ENCODE measurements around the gene AATF.

AATF gene, protein sequence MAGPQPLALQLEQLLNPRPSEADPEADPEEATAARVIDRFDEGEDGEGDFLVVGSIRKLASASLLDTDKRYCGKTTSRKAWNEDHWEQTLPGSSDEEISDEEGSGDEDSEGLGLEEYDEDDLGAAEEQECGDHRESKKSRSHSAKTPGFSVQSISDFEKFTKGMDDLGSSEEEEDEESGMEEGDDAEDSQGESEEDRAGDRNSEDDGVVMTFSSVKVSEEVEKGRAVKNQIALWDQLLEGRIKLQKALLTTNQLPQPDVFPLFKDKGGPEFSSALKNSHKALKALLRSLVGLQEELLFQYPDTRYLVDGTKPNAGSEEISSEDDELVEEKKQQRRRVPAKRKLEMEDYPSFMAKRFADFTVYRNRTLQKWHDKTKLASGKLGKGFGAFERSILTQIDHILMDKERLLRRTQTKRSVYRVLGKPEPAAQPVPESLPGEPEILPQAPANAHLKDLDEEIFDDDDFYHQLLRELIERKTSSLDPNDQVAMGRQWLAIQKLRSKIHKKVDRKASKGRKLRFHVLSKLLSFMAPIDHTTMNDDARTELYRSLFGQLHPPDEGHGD

DNA sequence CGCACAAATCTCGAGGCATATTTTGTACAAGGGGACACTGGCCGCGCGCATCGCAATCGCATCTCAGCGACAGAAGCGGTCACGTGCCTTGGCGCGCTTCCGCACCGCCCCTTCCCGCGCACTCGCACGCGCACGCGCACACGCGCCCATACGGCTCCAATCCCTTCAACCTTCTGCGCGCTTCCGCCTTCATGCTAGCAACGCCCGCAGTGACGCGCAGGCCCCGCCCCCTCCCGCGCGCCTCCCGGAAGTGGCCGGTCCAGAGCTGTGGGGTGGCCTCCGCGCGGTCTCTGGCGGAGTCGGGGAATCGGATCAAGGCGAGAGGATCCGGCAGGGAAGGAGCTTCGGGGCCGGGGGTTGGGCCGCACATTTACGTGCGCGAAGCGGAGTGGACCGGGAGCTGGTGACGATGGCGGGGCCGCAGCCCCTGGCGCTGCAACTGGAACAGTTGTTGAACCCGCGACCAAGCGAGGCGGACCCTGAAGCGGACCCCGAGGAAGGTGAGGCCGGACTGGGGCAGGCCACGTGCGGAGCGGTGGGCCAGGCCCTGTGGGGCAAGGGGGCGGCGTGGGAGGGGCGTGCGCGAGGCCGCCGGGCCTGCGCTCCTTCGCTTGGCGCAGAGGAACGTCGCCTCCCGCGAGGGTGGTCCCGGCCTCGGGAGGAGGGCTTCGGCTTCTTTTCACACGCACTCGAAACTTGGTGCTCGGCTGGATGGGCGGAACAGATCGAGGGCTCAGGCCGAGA lies at the start of gene AATF:
Gene AATF (plus strand): TSS at position 238 of the 744 bp plus-strand sequence. CDS start 172 bp downstream, at position 410.
- H3K27me3 Mint-ChIP-seq, result peaks cover 43% of the 10 kb centered on the region
- DNase-seq, result peak; percentile 96
- H3K4me3 Mint-ChIP-seq, result peak within 1 kb of the TSS; percentile 93
- H3K36me3 Mint-ChIP-seq, result peaks cover 38% of the 10 kb centered on the region
- CTCF ChIA-PET, result interaction anchor here (0.9 to 1.2 kb wide), 2 partner anchors 24 to 99 kb away, joined by 3 to 4 read pairs; no protein-coding TSS in a partner anchor
- peak within 1 kb of the TSS; percentile 94 for H3K27ac Mint-ChIP-seq
- peaks cover 55% of the 10 kb centered on the region for H3K4me1 Mint-ChIP-seq
- no peaks in the 10 kb centered on the region for H3K9me3 Mint-ChIP-seq

- Mint-ChIP-seq H3K36me3 (no peaks in the 10 kb centered on the region), H3K4me3 (no peak overlapping the region), H3K27me3 (peaks cover 36% of the 10 kb centered on the region), H3K27ac (no peak overlapping the region), H3K9me3 (no peaks in the 10 kb centered on the region), H3K4me1 (no peaks in the 10 kb centered on the region)
- CTCF ChIA-PET, result no interaction called here
- no peak for DNase-seq
Measured at GRCh38 chr17:36899250-36900159, 49.2 kb upstream of the AATF start.

GRCh38 chr17:36900160-36900512 lies 48.6 kb upstream of the AATF start:
- Mint-ChIP-seq H3K27me3 (peaks cover 32% of the 10 kb centered on the region), H3K27ac (no peak overlapping the region), H3K4me1 (no peaks in the 10 kb centered on the region), H3K36me3 (no peaks in the 10 kb centered on the region), H3K9me3 (no peaks in the 10 kb centered on the region), H3K4me3 (no peak overlapping the region)
- DNase-seq, result no peak
- CTCF ChIA-PET, result no interaction called here

GRCh38 chr17:36901506-36901905 lies 47.2 kb upstream of the AATF start:
- H3K4me3 Mint-ChIP-seq, result no peak overlapping the region
- no peak for DNase-seq
- no peaks in the 10 kb centered on the region for H3K4me1 Mint-ChIP-seq
- H3K36me3 Mint-ChIP-seq, result no peaks in the 10 kb centered on the region
- CTCF ChIA-PET, result no interaction called here
- no peaks in the 10 kb centered on the region for H3K9me3 Mint-ChIP-seq
- H3K27me3 Mint-ChIP-seq, result peaks cover 36% of the 10 kb centered on the region
- no peak overlapping the region for H3K27ac Mint-ChIP-seq

DNA sequence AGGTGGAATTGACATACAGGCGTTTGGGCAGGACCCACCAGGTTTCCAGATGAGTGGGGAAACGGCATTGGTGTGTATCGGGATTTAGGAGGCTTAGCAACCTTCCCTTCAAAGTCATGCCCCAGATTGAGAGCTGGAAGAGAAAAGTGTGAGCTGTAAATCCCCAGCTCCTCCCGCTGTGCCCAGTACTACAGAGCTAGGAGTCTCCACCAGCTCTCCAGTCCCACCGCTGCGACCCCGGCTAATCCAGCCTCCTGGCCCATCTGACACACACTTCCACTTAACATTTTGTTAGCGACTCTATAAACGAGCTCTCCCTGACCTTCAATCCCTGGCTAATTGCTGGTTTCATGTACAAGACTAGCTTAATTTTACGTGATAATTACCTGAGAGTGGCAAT lies 41.3 kb upstream of the AATF start:
- Mint-ChIP-seq H3K4me3 (no peak overlapping the region), H3K27me3 (peaks cover 43% of the 10 kb centered on the region), H3K27ac (no peak overlapping the region), H3K4me1 (no peaks in the 10 kb centered on the region), H3K9me3 (no peaks in the 10 kb centered on the region), H3K36me3 (no peaks in the 10 kb centered on the region)
- CTCF ChIA-PET, result no interaction called here
- DNase-seq, result no peak

- H3K36me3 Mint-ChIP-seq, result no peaks in the 10 kb centered on the region
- no peak overlapping the region for H3K4me3 Mint-ChIP-seq
- no peaks in the 10 kb centered on the region for H3K4me1 Mint-ChIP-seq
- peaks cover 44% of the 10 kb centered on the region for H3K27me3 Mint-ChIP-seq
- H3K9me3 Mint-ChIP-seq, result no peaks in the 10 kb centered on the region
- CTCF ChIA-PET, result interaction anchor here (0.6 kb wide), 1 partner anchor 737 kb away, joined by 4 read pairs; no protein-coding TSS in a partner anchor
- H3K27ac Mint-ChIP-seq, result no peak overlapping the region
- no peak for DNase-seq
Measured at GRCh38 chr17:36910513-36910912, 38.2 kb upstream of the AATF start.

GRCh38 chr17:36911001-36911400 lies 37.8 kb upstream of the AATF start:
- no peaks in the 10 kb centered on the region for H3K36me3 Mint-ChIP-seq
- H3K4me1 Mint-ChIP-seq, result no peaks in the 10 kb centered on the region
- no peak overlapping the region for H3K27ac Mint-ChIP-seq
- CTCF ChIA-PET, result interaction anchor here (0.6 kb wide), 1 partner anchor 737 kb away, joined by 4 read pairs; no protein-coding TSS in a partner anchor
- H3K27me3 Mint-ChIP-seq, result peaks cover 44% of the 10 kb centered on the region
- no peak overlapping the region for H3K4me3 Mint-ChIP-seq
- no peaks in the 10 kb centered on the region for H3K9me3 Mint-ChIP-seq
- no peak for DNase-seq

- Mint-ChIP-seq H3K36me3 (no peaks in the 10 kb centered on the region), H3K4me3 (no peak overlapping the region), H3K27ac (no peak overlapping the region), H3K27me3 (peaks cover 53% of the 10 kb centered on the region), H3K9me3 (no peaks in the 10 kb centered on the region), H3K4me1 (no peaks in the 10 kb centered on the region)
- CTCF ChIA-PET, result interaction anchor here (0.6 kb wide), 1 partner anchor 69 kb away, joined by 3 read pairs; no protein-coding TSS in a partner anchor
- DNase-seq, result no peak
Measured at GRCh38 chr17:36913132-36913531, 35.6 kb upstream of the AATF start.

GRCh38 chr17:36918211-36918691 lies 30.5 kb upstream of the AATF start:
- Mint-ChIP-seq H3K36me3 (no peaks in the 10 kb centered on the region), H3K4me1 (peaks cover 3% of the 10 kb centered on the region), H3K27me3 (peaks cover 73% of the 10 kb centered on the region), H3K9me3 (no peaks in the 10 kb centered on the region), H3K4me3 (no peak overlapping the region), H3K27ac (no peak overlapping the region)
- CTCF ChIA-PET, result no interaction called here
- DNase-seq, result no peak

- H3K36me3 Mint-ChIP-seq, result no peaks in the 10 kb centered on the region
- no peak overlapping the region for H3K4me3 Mint-ChIP-seq
- CTCF ChIA-PET, result no interaction called here
- DNase-seq, result no peak
- no peak overlapping the region for H3K27ac Mint-ChIP-seq
- peaks cover 79% of the 10 kb centered on the region for H3K27me3 Mint-ChIP-seq
- H3K9me3 Mint-ChIP-seq, result no peaks in the 10 kb centered on the region
- H3K4me1 Mint-ChIP-seq, result peaks cover 3% of the 10 kb centered on the region
Measured at GRCh38 chr17:36919407-36919968, 29.3 kb upstream of the AATF start.

DNA sequence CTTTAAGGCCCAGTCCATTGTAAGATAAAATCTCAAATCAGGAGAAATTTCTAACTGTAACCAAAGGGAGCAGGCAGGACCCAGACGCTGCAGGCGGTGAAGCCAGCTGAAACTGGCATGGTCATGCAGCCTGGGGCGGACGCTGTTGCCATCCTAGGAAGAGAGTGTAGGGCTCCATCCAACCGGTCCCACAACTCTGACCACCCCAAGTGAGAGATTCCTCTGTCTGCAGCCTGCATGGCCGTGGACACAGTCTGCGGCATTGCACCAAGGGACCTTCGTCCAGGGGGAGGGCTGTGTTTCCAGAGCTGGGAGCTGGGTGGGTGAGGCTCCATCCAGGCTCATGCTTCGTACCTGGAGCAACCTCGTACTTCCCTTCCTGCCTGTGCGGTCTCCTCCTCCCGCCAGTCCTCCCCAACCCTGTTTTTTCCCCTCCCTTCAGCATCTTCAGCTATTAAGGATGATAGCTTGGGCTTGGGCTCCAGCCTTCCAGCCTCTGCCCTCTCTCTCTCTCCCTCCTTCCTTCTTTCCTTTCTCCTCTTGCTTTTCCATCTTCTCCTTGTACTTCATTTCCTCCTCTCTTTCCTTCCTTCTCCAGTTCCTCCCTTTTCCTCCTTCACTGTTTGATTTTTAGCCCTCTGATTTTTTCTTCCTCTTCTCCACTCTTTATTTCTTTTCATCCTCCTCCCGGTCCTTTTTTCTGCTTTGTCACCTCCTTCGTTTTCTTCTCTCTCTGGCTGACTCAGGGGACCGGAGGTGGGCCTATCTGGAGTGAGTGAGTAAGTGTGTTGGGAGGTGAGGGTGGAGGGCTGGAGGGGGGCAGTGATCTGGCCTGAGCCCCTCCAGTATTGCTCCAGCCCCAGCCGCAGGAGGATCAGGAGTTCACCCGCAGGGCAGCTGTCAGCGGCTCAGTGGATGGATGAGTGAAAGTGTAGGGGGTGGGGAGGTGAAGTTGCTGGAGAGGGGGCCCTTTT lies 28.4 kb upstream of the AATF start:
- no peak for DNase-seq
- no peaks in the 10 kb centered on the region for H3K9me3 Mint-ChIP-seq

GRCh38 chr17:36921095-36921851 lies 27.5 kb upstream of the AATF start:
- Mint-ChIP-seq H3K27me3 (peaks cover 87% of the 10 kb centered on the region), H3K9me3 (no peaks in the 10 kb centered on the region), H3K4me1 (peaks cover 3% of the 10 kb centered on the region), H3K27ac (no peak overlapping the region), H3K4me3 (no peak overlapping the region), H3K36me3 (no peaks in the 10 kb centered on the region)
- CTCF ChIA-PET, result interaction anchor here (0.9 kb wide), 1 partner anchor 318 kb away, joined by 4 read pairs; no protein-coding TSS in a partner anchor
- no peak for DNase-seq

More for the DNA sequence above, 28.4 kb upstream of the AATF start:
- H3K27ac Mint-ChIP-seq, result no peak overlapping the region
- CTCF ChIA-PET, result no interaction called here
- no peak overlapping the region for H3K4me3 Mint-ChIP-seq
- H3K36me3 Mint-ChIP-seq, result no peaks in the 10 kb centered on the region
- peaks cover 87% of the 10 kb centered on the region for H3K27me3 Mint-ChIP-seq
- H3K4me1 Mint-ChIP-seq, result peaks cover 3% of the 10 kb centered on the region

All from activated naive CD4-positive, alpha-beta T cell treated with anti-CD3 and anti-CD28 coated beads, Interleukin-2, amount 10 ng/mL, durations not matched to agents 7 days and 5 days (primary cell).